ENCODE measurements around the gene ZNF609.
"Not testable (repeated sequence)": the region's sequence is repeated elsewhere in the genome, so short reads cannot be mapped to it uniquely, and the experiment has no call there.

The ZNF609 gene

DNA sequence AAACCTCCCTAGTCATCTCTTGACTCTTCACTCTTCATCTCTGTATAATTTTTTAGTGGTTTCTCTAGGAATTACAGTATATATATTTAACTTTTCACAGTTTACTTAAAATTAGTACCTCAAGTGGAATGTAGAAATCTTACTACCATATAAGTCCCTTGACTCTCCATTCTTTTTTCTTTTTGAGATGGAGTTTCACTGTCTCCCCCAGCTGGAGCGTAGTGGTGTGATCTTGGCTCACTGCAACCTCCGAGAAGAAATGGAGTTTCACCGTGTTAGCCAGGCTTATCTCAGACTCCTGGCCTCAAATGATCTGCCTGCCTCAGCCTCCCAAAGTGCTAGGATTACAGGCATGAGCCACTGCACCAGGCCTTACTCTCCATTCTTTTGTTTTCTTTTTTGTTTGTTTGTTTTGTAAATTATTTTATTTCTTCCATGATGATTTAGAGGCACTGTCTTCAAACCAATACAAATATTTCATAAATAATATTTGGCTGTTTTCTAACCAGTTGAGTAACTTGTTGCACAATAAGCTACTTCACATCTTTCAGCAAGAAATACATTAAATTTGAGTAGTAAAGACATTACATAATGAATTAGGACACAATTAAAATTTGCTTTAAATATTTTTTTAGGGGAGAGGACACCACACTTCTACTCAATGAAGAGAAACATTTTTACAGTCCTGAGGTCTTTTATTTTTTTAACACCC lies 170.2 kb downstream of the ZNF609 start:
- DNase-seq, result no peak

DNA sequence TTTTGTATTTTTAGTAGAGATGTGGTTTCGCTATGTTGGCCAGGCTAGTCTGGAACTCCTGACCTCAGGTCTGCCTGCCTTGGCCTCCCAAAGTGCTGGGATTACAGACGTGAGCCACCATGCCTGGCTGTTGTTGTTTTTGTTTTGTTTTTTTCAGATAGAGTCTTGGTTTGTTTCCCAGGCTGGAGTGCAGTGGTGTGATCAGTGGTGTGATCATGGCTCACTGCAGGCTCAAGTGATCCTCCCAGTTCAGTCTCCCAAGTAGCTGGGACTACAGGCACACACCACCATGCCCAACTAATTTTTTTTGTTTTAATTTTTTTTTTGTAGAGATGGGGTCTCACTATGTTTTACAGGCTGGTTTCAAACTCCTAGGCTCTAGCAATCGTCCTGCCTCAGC lies 172.3 kb downstream of the ZNF609 start:
- DNase-seq, result not testable (repeated sequence)

DNA sequence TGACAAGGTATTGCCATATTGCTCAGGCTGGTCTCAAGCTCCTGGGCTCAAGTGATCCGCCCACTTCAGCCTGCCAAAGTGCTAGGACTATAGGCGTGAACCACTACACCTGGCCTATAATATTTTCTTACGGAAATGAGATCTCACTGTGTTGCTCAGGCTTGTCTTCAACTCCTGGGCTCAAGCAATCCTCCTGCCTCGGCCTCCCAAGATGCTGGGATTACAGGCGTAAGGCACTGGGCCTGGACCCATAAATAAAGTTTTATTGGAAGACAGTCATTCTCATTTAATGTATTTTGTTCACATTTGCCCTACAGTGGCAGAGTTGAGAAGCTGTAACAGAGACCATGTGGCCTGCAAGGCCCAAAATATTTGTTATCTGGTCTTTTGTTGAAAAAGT lies 173.0 kb downstream of the ZNF609 start:
- no peak for DNase-seq

DNA sequence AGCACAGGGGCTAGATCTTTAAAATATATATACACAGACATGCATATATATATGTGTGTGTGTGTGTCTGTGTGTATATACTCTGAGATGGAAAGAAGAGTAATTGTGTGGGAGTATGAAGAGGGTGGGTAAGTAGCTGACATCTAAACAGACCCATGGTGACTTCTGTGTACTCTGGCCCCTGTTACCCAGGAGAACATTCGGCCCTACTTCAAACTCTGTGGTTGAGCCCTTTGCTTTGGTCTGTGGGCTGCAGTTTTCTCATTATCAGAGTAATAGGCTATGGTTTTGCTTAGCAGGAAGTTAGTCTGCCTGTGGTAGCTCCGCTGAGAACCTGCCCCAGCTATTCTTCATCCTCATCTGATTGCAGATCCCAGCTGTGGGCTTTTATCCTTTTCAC lies 173.6 kb downstream of the ZNF609 start:
- DNase-seq, result no peak

DNA sequence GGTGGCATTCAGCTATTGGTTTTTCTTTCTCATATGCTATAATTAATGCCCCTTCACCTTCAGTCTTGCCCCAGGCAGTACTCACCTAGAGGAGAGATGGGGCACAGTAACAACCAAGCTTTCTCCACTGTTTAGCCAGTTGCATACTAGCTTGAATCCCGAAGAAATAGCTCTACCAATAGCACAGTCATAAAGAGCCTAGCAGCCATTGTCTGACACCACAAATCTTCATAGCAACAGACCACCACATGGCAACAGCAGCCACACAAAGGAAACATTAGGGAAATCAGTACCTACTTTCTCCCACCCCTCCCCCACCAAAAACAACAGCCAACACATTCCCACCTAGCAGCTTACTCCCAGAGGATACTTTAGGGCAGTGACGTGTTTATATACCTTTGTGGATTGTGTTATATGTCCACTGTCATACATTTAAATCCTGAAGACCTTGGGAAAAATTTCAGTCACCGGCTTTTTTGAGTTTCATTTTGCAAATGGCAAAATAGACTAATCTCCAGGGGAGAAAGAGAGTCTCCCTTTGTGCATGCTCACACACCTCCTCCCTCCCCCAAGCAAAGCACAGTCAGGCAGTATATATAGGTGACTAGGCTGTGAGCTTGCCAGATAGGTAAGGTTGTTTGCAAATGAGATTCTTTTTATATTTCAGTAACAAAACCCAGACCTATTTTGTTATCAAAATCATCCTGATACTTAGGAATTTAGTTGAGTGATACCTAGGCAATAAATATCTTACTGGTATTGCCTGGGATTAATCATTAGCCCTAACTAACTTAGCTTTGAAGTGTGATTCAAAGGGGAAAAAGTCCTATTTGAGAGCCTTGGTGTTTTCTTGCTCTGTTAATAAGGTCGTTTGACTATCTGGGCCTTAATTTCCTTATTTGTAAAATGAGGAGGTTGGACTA lies 174.5 kb downstream of the ZNF609 start:
- no peak for DNase-seq

DNA sequence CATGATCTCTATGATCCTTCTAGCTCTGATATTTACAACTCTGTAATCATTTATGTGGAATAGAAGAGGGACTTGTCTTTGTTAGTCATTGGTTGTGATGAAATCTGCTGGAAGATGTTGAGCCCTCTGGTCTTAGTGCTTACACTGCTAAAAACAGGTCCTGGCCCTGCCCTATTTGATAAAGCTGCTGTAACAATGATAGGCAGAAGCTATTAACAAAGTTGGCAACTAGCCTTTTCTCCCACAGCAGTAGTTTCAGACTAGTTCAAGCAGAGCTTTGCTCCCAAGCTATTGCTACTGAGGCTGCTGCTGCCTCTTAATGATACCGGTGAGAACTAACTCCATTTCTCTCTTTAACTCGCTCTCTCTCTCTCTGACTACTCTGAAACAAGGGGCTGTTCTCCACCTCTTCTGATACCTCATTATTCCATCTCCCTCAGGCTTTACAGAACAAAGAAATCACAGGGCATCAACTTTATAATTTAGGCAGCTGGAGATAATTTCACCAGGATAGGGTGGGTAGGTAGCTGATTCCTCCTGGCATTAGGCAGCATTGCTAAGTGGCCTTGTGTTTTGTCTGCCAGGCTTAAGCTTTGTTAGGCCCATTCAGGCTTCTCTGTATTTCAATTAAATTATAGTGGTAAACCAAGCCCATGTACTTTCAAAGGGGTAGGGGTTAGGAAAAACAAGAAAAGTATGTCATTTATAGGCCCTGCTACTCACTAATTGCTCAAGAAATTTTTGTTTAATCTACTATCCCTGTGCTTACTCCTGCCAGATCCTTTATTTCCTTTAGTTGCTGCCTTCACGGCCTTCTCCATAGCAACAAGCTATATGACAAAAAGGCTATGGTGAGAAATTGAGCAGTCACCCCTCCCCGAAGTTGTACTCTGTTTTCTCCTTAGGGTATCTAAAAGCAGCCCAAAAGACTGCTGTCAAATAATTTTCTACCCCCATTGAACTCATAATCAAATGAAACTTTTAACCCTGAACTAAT lies 175.4 kb downstream of the ZNF609 start:
- DNase-seq, result no peak

DNA sequence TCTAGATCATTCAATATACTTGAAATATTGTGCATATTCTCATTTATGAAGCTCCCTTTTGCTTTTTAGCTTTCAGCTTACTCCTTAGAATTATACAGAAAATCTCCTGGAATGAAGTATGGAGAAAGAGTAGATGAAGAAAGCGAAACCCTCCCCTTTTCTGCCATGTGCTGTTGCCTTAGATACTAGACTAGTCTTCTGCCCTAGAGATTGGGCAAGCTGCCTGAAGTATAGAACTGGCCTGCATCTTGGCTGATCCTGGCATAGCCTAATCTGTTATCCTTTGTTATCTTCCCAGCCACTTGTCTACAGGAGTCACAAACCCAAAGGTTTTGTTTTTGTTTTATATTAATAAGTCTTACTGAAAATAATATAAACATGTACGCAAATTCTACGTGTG lies 176.2 kb downstream of the ZNF609 start:
- DNase-seq, result no peak

DNA sequence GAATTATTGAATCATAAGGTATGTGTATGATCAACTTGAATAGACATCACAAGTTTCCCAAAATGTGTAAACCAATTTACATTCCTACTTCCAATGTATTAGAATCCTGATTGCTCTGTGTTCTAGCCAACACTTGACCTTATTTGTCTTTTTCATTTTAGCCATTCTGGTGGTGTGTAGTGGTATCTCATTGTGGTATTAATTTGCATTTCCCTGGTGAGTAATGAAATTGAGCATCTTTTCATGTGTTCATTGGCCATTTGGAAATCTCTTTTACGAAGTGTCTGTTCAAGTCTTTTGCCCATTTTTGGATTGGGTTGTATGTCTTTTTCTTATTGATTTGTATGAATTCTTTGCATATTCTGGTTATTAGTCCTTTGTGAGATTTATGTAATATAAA lies 177.0 kb downstream of the ZNF609 start:
- no peak for DNase-seq

DNA sequence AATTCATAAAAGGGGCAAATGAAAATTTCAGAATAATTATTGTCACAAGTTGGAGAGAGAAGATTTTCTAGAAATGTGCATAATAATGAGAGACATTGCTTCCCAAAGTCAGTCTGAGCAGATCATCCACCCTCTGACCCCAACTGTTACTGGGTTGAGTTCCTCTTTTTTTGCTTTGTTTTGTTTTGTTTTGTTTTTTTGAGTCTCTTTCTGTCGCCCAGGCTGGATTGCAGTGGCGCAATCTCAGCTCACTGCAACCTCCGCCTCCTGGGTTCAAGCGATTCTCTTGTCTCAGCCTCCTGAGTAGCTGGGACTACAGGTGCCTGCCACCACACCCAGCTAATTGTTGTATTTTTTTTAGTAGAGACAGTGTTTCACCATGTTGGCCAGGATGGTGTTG lies 179.4 kb downstream of the ZNF609 start:
- not testable (repeated sequence) for DNase-seq

DNA sequence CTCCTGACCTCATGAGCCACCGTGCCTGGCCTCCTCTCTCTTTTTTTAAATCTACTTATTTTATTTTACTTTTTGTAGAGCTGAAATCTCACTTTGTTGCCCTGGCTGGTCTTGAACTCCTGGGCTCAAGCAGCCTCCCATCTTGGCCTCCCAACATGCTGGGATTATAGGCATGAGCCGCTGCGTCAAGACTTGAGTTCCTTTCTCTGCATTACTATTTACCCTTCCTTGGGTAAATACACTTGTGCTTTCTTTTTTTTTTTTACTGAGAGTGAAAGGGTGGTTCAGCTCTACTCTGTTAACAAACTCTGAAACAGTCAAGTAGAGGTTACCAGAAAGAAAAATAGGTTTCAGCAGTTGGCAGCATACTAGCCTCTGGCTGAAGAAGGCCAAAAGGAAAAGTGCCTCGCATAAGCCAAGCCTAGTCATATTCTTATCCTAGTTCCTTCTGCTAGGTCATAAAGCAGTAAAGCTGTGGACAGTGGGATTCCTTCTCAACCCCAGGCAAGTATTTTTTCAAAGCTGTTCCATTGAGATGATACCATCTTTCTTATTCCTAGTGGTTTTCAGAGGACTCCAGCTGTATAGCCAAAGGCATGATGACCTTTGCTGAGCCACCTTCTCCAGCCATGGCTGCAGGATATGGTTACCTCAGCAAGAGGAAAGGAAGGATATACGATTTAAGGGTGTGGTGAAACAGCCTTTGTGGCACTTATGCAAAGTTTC lies 179.9 kb downstream of the ZNF609 start:
- DNase-seq, result no peak

DNA sequence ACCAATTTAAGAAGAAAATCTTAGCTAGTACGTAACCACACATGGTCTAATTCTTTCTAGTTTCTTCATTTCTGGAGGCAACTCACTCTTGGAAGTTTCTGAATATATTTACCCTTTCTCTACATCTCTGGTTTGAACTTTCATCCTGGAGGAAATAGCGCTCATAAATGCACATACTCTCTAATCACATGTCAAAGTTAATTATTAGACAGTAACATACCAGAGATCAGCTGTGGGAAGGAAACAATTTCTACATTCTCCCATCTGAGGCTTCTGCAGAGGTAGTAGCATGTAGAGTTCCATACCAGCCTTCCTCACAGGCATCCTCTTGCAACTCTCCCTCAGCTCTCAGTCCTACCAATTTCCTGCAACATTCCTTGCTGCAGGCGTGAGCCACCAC lies 182.5 kb downstream of the ZNF609 start:
- no peak for DNase-seq

DNA sequence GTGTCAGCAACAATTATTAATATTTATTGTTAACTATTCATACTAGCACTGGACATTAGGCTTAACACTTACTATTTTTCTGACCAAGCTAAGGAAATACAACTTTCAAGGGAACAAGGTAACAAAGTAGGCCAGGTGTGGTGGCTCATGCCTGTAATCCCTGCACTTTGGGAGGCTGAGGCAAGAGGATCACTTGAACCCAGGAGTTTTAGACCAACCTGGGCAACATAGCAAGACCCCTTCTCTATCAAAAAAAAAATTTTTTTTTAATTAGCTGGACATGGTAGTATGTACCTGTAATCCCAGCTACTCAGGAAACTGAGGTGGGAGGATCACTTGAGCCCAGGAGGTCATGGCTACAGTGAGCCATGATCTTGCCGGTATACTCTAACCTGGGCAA lies 183.3 kb downstream of the ZNF609 start:
- no peak for DNase-seq

DNA sequence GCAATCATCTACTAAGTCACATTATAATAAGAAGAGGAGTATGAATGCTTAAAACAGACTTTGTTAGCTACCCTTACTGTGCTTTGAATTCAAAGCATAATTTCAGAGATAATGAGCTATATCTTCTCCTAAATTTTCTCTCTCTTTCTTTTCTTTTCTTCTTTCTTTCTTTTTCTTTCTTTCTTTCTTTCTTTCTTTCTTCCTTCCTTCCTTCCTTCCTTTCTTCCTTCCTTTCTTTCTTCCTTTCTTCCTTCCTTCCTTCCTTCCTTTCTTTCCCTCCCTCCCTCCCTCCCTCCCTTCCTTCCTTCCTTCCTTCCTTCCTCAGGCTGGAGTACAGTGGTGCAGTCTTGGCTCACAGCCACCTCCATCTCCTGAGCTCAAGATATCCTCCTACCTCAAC lies 184.4 kb downstream of the ZNF609 start:
- not testable (repeated sequence) for DNase-seq

DNA sequence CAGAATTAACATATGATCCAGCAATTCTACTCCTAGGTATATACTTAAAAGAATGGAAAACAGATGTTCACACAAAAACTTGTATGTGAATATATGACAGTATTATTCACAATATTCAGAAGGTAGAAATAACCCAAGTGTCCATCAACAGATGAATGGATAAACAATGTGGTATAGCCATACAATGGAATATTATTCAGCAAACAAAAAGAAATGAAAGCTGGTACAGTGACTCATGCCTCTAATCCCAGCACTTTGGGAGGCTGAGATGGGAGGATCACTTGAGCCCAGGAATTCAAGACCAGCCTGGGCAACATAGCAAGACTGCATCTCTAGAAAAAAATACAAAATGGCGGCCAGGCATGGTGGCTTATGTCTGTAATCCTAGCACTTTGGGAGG lies 185.6 kb downstream of the ZNF609 start:
- no peak for DNase-seq

DNA sequence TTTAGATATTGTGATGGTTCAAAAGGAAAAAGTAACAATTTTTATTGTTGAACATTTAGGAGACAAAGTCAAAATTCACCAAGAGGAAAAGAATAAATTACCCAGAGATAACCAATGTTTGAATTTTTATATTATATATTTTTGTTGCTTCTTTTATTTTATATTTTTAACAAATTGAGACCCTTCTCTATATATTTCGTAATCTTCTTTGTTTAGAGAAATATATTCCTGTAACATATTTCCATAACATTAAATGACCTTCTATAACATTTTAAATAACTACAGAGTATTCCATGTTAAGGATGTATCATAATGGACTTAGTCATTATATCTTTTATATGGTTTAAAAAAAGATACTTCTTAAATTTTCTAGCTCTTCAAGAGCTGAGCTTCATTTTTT lies 187.0 kb downstream of the ZNF609 start:
- no peak for DNase-seq

DNA sequence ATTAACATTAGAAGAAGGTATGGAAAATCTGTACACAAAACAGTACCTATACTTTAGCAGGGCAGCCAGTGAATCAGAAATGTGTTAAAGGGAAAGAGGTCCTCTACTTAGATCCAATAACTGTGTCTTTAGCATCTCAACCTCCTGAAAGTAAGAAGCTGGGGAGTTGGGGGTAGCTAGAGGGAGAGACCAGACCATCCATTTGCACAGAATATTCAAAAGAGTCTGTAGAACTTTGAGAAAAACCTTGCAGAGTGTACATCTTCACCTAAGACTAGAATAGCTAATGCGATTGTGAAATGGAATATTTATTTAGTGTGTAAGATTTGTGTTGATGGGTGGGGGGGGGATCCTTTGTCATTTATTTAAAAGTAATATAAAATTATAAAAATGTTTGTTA lies 190.2 kb downstream of the ZNF609 start:
- no peak for DNase-seq

DNA sequence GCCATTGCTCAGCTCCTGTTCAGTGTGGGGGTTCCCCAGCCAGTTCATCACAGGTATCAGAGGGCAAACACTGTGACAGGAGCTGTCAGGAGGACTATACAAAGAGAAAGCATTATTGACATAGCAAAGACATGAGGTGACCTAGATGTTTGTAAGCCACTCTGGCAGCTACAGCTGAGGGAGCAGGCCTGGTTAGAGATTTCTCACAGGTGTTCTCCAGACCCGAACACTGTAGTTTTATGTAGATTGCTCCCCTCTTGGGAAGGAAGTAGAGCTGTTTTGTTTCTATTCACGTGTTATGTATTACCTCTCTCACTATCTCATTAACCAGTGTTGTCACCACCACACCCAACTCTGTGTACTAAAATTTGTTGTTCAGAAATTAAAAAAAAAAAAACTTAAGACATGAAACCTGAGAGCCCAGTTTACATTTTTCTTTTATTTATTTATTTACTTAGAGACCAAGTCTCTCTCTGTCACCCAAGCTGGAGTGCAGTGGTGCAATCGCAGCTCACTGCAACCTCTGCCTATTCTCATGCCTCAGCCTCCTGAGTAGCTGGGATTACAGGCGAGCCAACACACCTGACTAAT lies 191.3 kb downstream of the ZNF609 start:
- DNase-seq, result peak; percentile 44

DNA sequence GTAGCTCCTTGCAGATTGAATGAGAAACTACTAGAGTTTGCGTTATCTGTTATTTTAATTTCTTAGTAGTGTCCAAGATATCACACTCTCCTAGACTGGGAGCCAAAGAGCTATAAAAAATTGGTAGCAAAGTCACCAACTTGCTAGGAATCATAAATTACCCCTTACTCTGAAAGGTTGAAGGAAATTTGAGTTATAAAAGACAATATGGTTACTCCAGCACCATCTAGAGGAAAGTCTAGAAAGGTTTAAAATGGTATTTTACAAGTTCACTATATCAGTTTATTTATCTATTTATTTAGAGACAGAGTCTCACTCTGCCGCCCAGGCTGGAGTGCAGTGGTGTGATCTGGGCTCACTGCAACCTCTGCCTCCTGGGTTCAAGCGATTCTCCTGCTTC lies 193.4 kb downstream of the ZNF609 start:
- no peak for DNase-seq

DNA sequence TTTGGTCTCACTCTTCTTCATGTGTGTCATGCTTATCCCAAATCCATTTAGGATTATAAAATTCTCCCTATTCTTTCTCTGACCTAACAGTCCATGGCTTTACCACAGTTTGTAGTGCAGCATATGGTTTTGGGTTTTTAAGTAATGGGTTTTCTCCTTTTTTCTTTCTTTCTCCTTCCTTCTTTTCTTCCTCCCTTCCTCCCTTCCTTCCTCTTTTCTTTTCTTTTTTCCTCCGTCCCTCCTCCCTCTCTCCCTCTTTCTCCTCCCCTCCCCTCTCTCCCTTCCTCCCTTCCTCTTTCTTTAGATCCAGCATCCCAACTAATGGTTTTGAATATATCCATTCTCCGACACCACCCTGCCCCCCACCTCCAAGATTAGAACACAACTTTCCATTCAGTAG lies 196.1 kb downstream of the ZNF609 start:
- DNase-seq, result no peak

DNA sequence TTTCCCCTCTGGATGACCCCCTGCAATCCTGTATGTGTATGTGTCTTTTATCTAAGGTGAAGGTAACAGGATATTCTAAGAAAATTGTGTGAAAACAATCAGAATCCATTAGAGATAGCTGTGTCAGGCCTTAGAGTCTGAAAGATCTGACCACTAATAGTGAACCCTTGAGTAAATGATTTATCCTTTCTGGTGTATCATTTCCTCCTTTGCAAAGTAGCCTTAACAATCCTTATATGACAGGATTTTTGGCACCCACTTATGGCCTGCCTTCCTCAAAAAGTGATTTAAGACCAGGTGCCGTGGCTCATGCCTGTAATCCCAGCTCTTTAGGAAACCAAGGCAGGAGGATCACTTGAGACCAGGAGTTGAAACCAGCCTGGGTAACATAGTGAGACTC lies 204.8 kb downstream of the ZNF609 start:
- DNase-seq, result no peak

DNA sequence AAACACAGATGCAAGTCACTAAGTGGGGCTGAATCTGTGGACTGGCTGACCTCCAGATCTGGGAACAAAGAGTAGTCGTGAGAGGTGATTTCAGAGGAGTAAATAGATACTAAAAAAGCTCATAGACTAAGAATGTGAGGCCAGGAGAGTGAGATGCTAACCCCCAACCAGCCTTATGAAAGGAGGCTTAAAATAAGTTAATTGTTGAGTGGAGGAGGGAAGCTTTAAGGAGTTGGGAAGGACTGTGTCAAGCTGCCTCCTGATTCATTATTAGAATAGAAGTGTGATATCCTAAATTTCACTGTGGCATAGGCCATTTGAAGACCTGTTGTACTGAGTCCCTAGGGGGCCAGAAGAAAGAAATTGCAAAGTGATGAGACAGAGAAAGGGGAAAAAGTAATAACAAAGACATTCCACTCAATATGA lies 207.4 kb downstream of the ZNF609 start:
- no peak for DNase-seq

DNA sequence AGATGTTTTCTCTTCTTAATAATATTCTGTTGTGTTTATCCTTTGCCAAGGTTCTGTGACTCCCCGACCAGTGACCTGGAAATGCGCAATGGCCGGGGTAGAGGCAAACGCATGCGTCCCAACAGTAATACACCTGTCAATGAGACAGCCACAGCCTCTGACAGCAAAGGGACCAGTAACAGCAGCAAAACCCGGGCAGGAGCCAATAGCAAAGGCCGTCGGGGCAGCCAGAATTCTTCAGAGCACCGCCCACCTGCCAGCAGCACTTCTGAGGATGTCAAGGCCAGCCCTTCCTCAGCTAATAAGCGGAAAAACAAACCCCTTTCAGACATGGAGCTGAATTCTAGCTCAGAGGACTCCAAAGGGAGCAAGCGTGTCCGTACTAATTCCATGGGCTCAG lies 213.5 kb downstream of the ZNF609 start:
- no peak for DNase-seq
